ENCODE measurements around the gene GGT7.
"Not testable (repeated sequence)": the region's sequence is repeated elsewhere in the genome, so short reads cannot be mapped to it uniquely, and the experiment has no call there.

GGT7 gene

GRCh38 chr20:34808583-34808982 lies 64.1 kb downstream of the GGT7 start:
- Histone ChIP-seq H3K9ac (ENCODE audit: low read length) (no peak overlapping the region), H3K27ac (ENCODE audit: low read depth, low read length, poor library complexity, severe bottlenecking) (no peak overlapping the region), H3K36me3 (ENCODE audit: insufficient read depth, low read length) (peaks cover 5% of the 10 kb centered on the region; the same call in 1 of the 2 replicates), H3K4me2 (ENCODE audit: low read length) (no peak overlapping the region), H3K9me3 (ENCODE audit: low read length) (no peaks in the 10 kb centered on the region), H3K27me3 (ENCODE audit: insufficient read depth, low read length) (no peaks in the 10 kb centered on the region), H2AFZ (ENCODE audit: low read length) (no peak overlapping the region), H3F3A (ENCODE audit: insufficient read depth, low read length) (no peaks in the 10 kb centered on the region), H3K4me3 (ENCODE audit: low read depth, low read length, poor library complexity, severe bottlenecking) (no peak overlapping the region), H3K9me2 (ENCODE audit: low read depth, low read length) (no peaks in the 10 kb centered on the region), H3K79me2 (ENCODE audit: insufficient read depth, low read length) (peaks cover 21% of the 10 kb centered on the region), H4K20me1 (ENCODE audit: insufficient read depth, low read length) (no peaks in the 10 kb centered on the region), H3K4me1 (ENCODE audit: insufficient read depth, low read length, severe bottlenecking) (no peaks in the 10 kb centered on the region)
- TF ChIP-seq CTCF (IDR thresholded peaks at IDR 0.05; ENCODE audit: low read length), result no peak
- no peak for TF ChIP-seq EZH2 (IDR thresholded peaks at IDR 0.05; ENCODE audit: borderline replicate concordance, low read length)

GRCh38 chr20:34807944-34808465 lies 64.7 kb downstream of the GGT7 start:
- H3K4me1 ChIP-seq (ENCODE audit: insufficient read depth, low read length, severe bottlenecking); H3K36me3 ChIP-seq (ENCODE audit: insufficient read depth, low read length); H4K20me1 ChIP-seq (ENCODE audit: insufficient read depth, low read length); H3F3A ChIP-seq (ENCODE audit: insufficient read depth, low read length); H3K4me2 ChIP-seq (ENCODE audit: low read length); H3K9me2 ChIP-seq (ENCODE audit: low read depth, low read length); H3K27ac ChIP-seq (ENCODE audit: low read depth, low read length, poor library complexity, severe bottlenecking); H3K9me3 ChIP-seq (ENCODE audit: low read length); H3K4me3 ChIP-seq (ENCODE audit: low read depth, low read length, poor library complexity, severe bottlenecking); H3K9ac ChIP-seq (ENCODE audit: low read length); H2AFZ ChIP-seq (ENCODE audit: low read length); H3K27me3 ChIP-seq (ENCODE audit: insufficient read depth, low read length): not testable (repeated sequence)
- peaks cover 17% of the 10 kb centered on the region for H3K79me2 ChIP-seq (ENCODE audit: insufficient read depth, low read length)

GRCh38 chr20:34806255-34806654 lies 66.4 kb downstream of the GGT7 start:
- Histone ChIP-seq H3K79me2 (ENCODE audit: insufficient read depth, low read length) (peaks cover 5% of the 10 kb centered on the region; the same call in 1 of the 2 replicates), H3K27me3 (ENCODE audit: insufficient read depth, low read length) (no peaks in the 10 kb centered on the region), H2AFZ (ENCODE audit: low read length) (no peak overlapping the region), H3K27ac (ENCODE audit: low read depth, low read length, poor library complexity, severe bottlenecking) (no peak overlapping the region), H3K36me3 (ENCODE audit: insufficient read depth, low read length) (peaks cover 5% of the 10 kb centered on the region; the same call in 1 of the 2 replicates), H3K4me3 (ENCODE audit: low read depth, low read length, poor library complexity, severe bottlenecking) (no peak overlapping the region), H3K9me3 (ENCODE audit: low read length) (no peaks in the 10 kb centered on the region), H3F3A (ENCODE audit: insufficient read depth, low read length) (no peaks in the 10 kb centered on the region), H3K4me1 (ENCODE audit: insufficient read depth, low read length, severe bottlenecking) (no peaks in the 10 kb centered on the region), H4K20me1 (ENCODE audit: insufficient read depth, low read length) (no peaks in the 10 kb centered on the region), H3K9ac (ENCODE audit: low read length) (no peak overlapping the region), H3K9me2 (ENCODE audit: low read depth, low read length) (no peaks in the 10 kb centered on the region), H3K4me2 (ENCODE audit: low read length) (no peak overlapping the region)
- TF ChIP-seq CTCF (IDR thresholded peaks at IDR 0.05; ENCODE audit: low read length) (no peak), EZH2 (IDR thresholded peaks at IDR 0.05; ENCODE audit: borderline replicate concordance, low read length) (no peak)

- Histone ChIP-seq H3K27me3 (ENCODE audit: insufficient read depth, low read length) (no peaks in the 10 kb centered on the region), H3K36me3 (ENCODE audit: insufficient read depth, low read length) (no peaks in the 10 kb centered on the region), H3K9me2 (ENCODE audit: low read depth, low read length) (no peaks in the 10 kb centered on the region), H3K4me2 (ENCODE audit: low read length) (no peak overlapping the region), H4K20me1 (ENCODE audit: insufficient read depth, low read length) (no peaks in the 10 kb centered on the region), H3F3A (ENCODE audit: insufficient read depth, low read length) (no peaks in the 10 kb centered on the region), H3K4me3 (ENCODE audit: low read depth, low read length, poor library complexity, severe bottlenecking) (no peak overlapping the region), H2AFZ (ENCODE audit: low read length) (no peak overlapping the region), H3K79me2 (ENCODE audit: insufficient read depth, low read length) (peaks cover 48% of the 10 kb centered on the region), H3K4me1 (ENCODE audit: insufficient read depth, low read length, severe bottlenecking) (no peaks in the 10 kb centered on the region), H3K9me3 (ENCODE audit: low read length) (no peaks in the 10 kb centered on the region), H3K9ac (ENCODE audit: low read length) (no peak overlapping the region), H3K27ac (ENCODE audit: low read depth, low read length, poor library complexity, severe bottlenecking) (no peak overlapping the region)
- TF ChIP-seq EZH2 (IDR thresholded peaks at IDR 0.05; ENCODE audit: borderline replicate concordance, low read length) (no peak), CTCF (IDR thresholded peaks at IDR 0.05; ENCODE audit: low read length) (no peak)
Observed at GRCh38 chr20:34798871-34799270, 73.8 kb downstream of the GGT7 start.

Measured in OCI-LY1 (cell line).